ENCODE measurements around the gene BCL2.

BCL2 gene

DNA sequence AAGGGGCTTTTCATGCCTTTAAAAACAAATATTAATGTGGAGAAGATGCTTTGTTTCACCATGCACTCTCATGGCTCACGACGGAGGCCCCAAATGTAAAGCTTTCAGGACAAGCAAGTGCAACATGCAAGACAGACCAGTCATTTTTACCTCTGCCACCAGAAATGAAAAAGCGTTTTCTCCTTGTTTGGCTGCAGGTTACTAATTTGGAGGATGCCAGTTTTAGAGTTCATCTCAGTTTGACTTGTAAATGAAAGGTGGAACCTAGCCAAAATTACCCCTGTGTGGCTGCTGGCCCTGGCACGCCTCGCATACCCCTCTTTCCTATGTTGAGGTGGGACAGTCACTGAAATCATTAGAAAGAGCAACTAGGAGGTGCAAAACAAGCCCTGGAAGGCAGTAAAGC is 138.6 kb downstream of the BCL2 start:
- no peak for DNase-seq (ENCODE audit: low read depth)

DNA sequence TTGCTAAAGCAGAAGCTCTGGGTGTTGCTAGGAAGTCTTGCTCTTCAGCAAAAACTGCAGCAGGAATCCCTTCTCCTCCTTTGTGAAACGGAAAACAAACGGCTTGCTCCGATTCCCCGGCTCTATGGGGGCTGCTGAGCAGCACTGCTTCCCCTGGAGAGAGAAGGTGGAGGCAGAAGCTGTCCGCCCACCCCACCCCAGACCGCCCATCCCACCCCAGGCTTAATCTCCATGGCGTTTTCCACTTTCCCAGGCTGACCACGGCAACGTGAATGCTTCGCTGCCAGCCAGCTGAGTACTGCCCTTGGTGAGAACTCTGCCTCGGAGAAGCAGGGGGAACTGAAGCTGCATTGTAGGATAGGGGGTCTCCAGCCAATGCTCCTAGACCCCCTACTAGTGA is 139.2 kb downstream of the BCL2 start:
- no peak for DNase-seq (ENCODE audit: low read depth)

DNA sequence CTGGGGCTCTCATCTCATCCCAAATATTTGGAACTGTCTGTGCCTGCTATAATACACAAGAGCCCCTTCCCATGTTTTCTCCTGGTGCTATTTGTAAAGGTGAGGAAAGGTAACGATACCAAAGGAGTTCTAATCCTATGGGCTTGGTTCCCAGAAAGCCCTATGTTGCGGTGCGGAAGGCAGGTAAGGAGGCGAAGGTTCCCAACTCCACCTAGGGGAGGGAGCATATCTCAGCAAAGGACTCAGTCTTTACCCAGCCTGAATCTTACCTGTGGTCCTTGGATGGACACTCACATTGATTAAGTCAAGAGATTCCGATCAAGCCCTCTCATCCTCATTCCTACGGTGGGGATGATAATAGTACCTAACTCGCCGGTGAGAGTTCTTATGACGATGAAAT is 140.1 kb downstream of the BCL2 start:
- DNase-seq (ENCODE audit: low read depth), result no peak

DNA sequence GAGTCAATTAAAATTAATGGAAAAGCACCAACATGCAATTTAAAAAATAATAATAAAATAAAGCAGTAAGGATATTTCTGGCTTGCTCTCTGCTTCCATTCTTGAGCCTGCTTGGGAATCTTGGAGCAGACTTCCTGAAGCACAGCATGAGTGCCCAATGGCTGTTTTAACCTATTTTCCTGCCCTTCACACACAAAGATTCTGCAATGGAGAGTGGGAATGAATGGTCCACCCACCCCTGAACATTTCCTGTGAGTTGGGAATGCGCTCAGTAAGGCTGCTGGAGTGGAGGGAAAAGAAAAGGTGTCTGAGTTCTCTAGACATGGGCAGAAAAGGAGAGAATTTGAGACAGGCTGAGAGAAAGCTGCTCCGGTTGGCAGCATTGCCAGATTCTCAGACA is 140.6 kb downstream of the BCL2 start:
- DNase-seq (ENCODE audit: low read depth), result no peak

DNA sequence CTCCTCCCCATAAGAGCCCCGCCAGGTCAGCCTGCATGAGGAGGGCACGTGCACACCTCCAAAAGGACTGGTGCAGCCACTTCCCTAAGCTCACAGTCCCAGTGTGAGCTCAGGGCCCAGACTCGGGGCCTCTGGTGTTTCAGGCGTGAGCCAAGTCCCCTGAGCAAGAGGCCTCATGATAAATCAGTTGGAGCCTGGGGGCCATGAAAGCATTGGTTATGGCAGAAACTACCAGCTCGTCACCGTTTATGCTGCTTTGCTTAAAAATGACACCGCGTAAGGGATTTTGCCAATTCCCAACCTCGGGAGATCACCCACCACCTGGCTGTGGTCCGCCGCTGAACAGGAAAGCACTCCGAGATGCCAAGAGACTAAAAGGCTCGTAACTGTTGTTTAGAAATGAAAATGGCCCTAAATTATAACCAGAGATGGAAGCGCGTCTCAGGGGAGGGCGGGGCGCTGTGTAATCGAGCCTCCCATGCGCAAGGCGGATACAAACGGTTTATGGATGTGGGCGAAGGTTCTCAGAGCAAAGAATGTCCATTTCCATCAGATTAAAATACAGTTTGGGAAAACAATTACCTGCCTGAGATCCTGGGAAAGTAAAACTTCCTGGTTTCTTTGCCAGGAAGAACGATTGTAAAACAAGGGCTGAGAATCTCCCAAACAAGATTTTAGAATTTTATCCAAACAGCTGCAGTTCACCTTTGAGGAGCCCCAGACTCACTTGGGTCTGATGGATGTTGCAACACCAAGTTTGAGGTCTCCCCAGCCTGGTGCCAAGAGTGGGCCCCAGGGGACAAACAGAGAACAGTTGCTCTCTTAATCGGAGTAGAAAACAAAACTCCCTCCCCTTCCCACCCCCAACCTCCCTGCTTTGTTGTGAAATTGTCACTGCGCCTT is 141.4 kb downstream of the BCL2 start:
- peak; percentile 16 for DNase-seq (ENCODE audit: low read depth)

DNA sequence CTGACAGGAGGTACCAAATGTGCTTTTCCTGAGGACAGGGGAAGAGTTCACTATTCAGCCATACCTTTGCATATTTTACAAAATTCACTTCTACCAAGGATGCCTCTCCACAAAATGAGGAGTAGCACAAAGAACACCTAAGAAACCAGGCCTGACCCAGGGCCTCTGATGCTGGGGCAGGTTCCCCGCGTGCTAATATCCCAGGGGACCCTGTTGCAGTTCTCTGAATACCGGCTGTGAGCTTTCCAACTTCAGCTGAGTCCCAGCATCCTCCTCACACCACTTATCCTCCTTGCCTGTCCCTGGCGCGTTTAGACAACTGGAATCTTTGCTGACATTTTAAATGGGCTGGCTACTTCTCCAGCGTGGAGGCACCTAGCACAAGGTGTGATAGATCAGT is 142.3 kb downstream of the BCL2 start:
- no peak for DNase-seq (ENCODE audit: low read depth)

DNA sequence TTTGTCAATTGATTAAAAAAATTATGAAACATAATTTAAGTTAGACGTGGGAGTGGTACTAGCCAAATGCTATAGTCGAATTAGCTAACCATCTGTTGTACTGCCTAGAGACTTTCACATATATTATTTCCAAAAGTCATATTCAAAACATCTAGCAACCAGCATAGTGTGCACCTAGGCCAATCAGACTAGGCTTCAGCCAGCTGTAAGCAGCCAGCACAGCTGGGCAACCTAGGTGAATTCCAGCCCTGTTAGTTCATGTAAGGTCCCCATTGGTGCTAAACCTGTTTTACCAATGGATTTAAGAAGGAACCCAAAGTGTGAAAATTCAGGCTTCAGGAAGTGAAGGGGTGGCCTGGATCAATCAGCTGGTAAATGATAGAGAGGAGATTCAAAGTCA is 144.3 kb downstream of the BCL2 start:
- no peak for DNase-seq (ENCODE audit: low read depth)

DNA sequence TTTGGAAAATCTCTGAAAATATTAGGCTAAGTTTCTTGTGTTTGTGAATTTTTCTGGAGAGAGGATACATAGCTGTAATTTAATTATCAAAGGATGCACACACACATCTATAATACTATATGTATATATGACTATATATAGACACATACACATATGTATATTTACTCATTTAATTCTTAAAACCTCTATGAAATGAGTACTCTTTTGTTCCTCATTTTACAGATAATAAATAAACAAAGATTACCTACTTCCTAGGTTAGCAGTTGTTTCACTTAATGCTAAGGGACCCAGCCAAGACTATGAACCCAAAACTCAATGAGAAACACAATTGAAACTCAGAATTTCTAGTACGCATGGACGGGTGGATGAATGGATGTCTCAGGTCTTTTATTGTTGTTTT is 145.6 kb downstream of the BCL2 start:
- DNase-seq (ENCODE audit: low read depth), result no peak

DNA sequence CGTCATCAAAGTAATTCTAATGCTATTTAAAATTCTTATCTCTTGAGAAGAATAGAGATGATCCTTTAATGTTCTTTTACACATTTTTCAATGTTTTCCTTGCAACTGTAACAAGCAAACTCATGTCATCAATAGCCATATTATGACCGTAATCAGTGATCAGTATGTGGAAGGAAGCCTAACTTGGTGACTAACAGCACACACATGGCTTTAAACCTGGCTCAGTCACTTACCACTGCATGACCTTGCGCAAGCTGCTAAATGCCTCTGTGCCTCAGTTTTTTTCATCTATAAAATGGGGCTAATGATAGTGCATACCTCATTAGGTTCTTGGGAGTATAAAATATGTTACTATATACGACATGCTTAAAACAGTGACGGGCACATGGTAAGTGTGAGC is 149.7 kb downstream of the BCL2 start:
- no peak for DNase-seq (ENCODE audit: low read depth)

DNA sequence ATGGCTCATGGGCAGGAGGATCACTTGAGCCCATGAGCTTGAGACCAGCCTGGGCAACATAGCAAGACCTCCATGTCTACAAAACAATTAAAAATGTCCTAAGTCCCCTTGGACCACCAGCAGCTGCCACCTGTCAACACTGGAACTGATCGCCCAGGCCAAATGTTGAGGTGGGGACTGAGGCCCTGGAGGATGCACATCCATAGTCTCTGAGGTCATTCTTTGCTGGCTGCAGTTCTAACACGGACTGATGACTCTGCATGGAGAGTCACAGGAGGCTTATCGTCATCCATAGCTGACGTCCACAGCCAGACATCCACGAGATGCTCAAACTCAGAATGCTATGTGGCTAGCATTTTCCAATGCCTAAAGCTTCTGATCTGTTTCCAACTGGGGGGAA is 151.3 kb downstream of the BCL2 start:
- no peak for DNase-seq (ENCODE audit: low read depth)

DNA sequence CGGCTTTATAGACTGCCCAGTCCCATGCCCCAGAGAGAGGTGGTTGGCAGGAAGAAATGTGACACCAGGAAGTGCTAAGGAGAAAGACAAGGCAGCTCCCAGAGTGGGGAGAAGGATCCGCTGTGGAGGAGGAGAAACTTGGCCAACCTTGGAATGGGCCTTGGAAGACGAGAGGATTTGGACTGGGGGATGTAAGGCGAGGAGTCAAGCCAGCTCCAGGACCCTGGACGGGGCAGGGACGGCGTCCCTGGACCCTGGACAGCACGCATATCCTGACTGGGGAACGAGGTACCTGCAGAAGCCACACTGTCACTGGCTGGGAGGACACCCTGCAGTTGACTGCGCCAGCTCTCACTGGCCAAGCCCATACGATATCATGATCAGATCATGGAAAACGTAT is 153.4 kb downstream of the BCL2 start:
- DNase-seq (ENCODE audit: low read depth), result no peak

DNA sequence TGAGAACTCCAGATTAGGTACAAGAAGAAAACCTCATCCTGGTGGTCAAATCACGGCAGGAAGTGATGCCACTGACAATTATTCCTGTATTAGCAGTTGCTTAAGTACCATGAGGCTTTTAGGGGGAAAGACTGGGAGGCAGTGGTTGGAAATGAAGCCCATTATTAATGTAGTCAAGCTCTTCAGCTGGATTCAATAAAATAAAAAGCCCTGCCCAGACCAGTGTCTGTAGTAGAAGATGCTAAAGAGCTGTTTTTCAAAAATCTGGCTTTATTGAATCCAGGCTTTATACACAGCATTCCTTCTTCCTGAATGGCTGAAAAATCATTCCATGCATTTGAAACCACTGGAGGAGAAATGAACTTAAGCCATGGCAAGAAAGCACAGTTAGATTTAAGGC is 155.2 kb downstream of the BCL2 start:
- no peak for DNase-seq (ENCODE audit: low read depth)

DNA sequence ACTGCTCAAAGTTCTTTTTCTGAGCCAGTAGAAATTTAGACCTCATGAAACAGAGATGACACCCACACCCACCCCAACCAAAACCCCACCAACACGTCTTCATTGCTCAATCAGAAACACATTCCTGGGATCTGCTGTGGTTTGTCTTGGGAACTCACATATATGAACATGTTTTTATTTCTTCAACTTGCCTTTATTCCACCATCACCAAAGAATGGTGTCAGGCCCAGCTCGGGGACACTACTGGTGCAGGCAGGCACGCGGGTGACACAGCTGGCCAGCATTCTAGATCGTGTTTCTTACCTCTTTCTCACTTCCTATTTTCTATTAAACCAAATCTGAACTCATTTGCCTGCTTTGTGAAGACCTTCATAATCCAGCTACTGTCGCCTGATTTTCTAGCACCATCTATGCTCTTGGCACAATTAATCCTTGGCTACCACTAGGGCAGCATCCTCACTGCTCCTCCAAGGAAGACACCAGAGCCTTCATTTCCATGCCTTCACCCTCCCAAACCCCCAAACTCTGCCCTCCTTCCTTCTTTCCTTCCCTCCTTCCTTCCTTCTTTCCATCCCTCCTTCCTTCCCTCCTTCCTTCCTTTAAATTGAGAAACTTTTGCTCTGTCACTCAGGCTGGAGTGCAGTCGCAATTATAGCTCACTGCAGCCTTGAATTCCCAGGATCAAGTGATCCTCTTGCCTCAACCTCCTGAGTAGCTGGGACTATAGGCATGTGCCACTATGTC is 157.1 kb downstream of the BCL2 start:
- no peak for DNase-seq (ENCODE audit: low read depth)

DNA sequence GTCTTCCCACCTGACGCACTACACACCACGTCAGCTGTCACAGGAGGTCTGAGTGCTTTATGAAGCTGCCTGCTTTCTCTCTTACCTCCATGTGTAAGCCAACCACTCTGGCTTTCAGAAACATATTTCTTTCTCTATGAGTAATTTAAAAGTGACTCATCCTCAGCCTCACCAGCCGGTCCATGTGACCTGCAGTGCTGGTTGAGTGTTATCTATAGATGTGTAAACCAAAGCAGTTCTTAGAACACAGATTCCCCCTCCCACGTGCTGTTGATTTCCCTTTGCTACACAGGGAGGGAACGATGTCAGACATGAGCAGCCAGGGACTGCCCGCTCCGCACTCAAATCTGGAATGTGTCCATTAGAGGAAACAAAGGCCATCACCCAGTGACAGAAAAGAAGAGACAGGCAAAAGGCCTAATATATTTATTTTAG is 157.8 kb downstream of the BCL2 start:
- DNase-seq (ENCODE audit: low read depth), result peak; percentile 57

DNA sequence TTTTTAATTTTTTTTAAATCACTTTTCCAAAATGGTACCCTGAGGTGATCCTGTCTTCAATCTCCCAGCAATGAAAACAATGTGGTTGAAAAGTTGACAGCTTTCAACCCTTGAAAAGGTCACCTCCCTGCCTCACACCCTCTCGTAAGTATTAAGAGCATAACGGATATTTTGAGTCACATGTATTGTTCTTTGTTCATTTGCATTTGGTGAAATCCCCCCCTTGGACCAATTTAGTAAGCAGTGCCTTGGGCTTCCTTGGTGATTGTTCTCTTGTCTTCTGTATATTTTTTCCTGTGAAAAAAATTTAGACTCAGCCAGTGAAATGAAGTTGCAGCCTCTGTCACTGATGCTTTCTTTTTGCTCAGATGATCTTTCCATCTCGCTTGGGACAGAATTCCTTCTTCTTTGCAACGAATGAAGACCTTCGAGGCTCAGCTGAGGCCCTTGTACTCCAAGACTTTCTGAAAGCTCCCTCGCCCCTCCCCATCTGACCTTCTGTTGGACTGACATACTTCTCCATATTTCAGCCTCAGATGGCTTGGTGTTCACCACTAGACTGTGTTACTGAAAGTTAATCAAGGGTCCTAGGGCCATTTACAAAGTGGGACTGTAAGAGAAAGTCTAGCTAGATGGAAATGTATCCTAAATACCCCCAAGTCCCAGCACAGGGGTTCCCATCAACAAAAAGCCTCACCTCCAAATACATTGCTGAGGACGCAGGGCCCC is 158.4 kb downstream of the BCL2 start:
- no peak for DNase-seq (ENCODE audit: low read depth)

DNA sequence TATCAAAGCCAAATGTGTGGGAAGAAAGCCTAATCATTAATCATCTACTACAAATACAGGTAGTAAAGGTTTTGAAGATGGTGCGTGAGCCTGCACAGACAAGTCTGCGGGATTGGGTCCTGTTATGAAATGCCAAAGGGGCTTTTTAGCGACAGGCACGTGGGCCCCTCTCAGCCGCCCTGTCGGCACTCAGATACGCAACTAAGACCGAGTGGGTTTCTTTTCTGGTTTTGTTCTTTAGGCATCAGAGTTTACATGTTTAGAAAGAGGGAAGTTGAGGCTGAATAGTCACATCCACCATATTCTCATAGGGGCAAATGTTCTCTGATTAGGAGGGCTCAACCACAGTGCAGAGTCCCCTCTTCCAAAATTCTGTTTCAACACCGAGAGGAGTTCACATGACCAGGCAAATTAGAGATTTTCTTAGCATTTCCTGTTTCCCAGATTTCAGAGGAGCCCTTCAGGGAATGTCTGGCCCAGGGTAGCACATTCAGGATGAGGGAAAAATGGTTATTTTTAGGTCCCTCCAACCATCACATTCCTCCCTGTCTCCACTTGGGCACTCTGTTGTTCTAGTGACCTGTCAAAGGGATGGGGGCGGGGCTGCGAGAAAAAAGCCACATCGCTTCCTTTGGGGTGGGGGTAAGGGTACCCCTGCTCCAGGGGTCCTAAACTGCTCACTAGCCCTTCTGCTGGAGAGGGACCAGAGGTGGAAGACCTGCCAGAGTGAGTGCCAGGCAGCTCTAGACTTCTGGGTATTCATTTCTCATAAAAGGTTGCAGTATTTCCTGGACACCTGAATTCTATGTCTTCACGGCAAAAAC is 159.2 kb downstream of the BCL2 start:
- DNase-seq (ENCODE audit: low read depth), result no peak

DNA sequence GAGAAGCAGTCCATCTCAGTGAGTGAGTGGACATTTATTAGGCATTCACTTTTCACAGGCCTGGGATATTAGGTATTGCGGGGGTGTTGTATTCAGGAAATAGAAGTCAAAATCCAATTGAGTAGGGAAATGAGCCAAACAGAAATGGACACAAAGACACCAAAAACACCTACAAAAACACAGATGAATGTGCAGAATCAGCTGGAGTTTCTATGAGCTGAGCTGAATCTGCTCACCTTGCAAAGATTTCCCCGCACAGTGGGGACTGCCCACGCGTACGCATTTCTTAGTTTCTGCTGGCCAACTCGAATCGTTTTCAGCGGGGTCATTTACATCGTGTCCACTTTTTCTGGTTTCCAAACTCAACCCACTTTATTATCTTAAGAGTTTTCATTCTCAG is 160.0 kb downstream of the BCL2 start:
- no peak for DNase-seq (ENCODE audit: low read depth)

DNA sequence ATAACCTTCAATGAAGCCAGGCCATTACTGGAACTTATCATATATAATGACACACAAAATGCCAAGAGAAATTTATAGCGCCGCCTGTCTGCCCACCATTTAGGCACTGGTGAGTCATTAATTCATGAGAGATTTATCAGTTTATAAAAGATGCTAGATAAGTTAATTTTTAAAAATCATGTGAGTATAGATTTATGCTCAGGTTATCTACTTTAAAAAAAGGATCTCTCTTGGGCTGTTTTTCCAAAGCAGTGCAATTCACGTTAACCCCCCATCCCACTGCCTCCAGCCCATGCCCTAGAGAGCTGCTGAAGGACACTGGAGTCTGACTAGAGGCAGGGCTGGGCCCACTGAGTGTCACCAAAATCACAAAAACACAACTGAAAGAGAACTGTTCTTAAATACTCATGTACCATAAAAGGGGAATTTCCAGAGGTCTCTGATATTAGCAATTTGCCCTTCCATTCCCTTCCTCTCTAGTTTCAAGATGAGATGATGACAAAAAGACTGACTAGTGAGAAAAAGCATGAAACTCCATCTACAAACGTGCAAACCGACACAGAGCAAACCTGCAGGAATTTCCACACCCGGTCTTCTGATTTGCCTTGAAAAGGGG is 160.8 kb downstream of the BCL2 start:
- no peak for DNase-seq (ENCODE audit: low read depth)

DNA sequence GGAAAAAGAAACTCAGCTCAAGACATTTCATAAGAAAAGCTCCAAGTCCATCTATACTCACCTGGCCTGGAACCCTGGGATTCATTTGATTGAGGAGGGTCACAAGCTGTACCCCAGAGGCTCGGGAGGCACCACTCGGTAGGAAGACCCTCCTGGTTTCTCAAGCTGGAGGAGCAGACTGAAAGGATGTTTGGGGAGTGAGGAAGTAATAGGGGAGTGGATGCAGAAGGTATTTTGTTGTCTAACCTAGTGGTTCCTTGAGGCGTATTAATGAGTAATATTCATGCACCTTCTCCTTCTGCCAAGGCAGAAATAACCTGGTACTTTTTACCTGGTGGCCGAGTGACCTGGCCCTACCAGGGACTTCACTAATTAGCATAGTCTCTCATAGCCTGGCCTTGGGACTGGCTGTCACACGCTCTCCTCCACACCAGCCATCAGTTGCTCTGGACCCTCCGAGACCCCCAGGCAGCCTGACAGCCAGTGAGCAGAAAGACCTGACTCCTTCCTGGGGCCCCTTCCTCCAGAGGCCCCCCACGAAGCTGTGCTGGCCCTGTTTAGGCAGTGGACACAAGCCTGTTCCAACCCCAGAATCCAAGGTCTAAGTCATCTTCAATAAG is 161.4 kb downstream of the BCL2 start:
- no peak for DNase-seq (ENCODE audit: low read depth)

DNA sequence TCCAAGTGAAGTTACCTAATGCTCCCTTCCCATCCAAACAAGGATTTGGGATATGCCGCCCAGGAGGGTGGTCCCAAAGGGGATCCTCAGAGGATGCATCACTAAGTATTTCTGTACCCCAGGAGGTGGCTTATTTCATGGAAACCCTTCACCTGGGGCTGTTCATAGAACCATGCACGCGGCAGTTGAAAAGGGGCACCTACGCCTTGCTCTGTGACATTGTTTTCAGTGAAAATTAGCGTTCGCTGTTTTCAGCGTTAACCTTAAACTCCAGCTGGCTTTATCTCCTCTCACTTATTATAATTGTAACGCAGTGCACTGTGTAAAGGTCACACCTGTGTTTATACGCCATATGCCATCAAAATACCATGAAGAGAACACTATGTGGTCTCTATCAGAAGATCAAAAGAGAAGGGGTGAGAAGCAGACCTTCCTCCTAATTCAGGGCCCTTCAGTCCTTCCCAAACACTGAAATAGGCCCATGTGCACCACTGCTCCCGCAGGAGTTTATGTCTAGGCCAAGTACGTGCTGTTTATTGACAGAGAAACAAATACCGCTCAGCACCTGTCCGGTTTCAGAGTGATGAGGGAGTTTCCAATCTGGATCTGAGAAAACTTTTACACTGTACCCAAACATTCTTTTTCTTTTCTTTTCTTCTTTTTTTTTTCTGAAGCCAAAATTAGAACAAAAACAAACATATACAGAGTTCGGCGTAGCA is 162.1 kb downstream of the BCL2 start:
- no peak for DNase-seq (ENCODE audit: low read depth)
